Suprapubic skin (tissue), 4 donors: Measurements from ENCODE around the gene TGFBR3L.

ENCODE experiments used
- POLR2A ChIP-seq, 2 donors: fragments of 450-650 bp; IDR thresholded peaks; one replicate each; pipeline ENCODE4 v1.6.1; 2017; ENCODE audit warnings: antibody characterized with exemption in 2 of 2, mild to moderate bottlenecking in 2 of 2, moderate library complexity in 2 of 2
- POLR2AphosphoS5 ChIP-seq, 3 donors: sonication (generic); formaldehyde crosslinking; IDR thresholded peaks; one replicate each; pipeline ENCODE4 v1.6.1; 2017; ENCODE audit warnings: antibody characterized with exemption in 3 of 3

DNA sequence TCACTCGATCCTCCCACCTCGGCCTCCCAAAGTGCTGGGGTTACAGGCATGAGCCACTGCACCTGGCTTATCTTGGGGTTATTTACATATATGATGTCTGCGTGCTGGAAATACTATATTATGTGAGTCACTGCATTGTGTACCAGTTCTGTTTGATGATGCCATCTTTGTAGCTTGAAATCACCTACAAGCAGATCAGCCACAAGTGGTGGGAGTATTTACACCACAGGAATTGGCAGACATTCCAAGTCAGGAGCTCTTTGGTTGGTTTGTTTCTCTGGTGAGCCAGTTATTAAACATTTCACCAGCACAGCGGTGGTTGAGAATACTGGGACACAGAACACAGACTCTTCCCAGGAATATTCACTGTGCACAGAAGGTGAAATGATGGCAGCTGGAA, 33.3 kb downstream of the TGFBR3L start:
- TF ChIP-seq POLR2AphosphoS5 (IDR thresholded peaks at IDR 0.05) (no peak), POLR2A (IDR thresholded peaks at IDR 0.05) (no peak)
